Measurements from ENCODE around the gene TAOK2. TPM values are rescaled to one million over a fixed set of nuclear protein-coding genes. Genes with fewer than 3 reads are reported as not detected.
"Not testable (repeated sequence)": the region's sequence is repeated elsewhere in the genome, so short reads cannot be mapped to it uniquely, and the experiment has no call there.

The TAOK2 gene
- total and polyA plus RNA-seq, 2 donors from 2014 or later: 19.6 to 54.3 TPM

GRCh38 chr16:29925781-29926710 is 47.6 kb upstream of the TAOK2 start, which contains the start of gene KCTD13:
KCTD13 (minus strand) TSS chr16:29926226; CDS start chr16:29926033, 193 bp downstream.
- FAIRE-seq (no peak), DNase-seq (peak; percentile 94 to 96 (median 95))
- Histone ChIP-seq H3K27me3 (ENCODE audit: control insufficient read depth, insufficient read depth, low read length) (no peaks in the 10 kb centered on the region), H3K9me3 (ENCODE audit: control insufficient read depth in 2 of 3, insufficient read depth in 1 of 3, low read length in 3 of 3) (no peaks in the 10 kb centered on the region), H3K36me3 (ENCODE audit: control insufficient read depth in 2 of 3, insufficient read depth in 3 of 3, low read length in 3 of 3) (peaks cover 0 to 5% (median 0%) of the 10 kb centered on the region in 3 donors), H3K4me3 (ENCODE audit: low read length in 3 of 3) (peak within 1 kb of the TSS; percentile 68 to 82 (median 82)), H3K27ac (ENCODE audit: low read depth in 2 of 2, low read length in 2 of 2) (peak within 1 kb of the TSS; percentile 64 to 84), H3K9ac (ENCODE audit: low read length in 3 of 3) (peak within 1 kb of the TSS; percentile 68 to 86 (median 69)), H3K4me1 (ENCODE audit: control insufficient read depth in 2 of 3, insufficient read depth in 2 of 3, low read depth in 1 of 3, low read length in 3 of 3) (peaks cover 4 to 14% (median 6%) of the 10 kb centered on the region in 3 donors)
- TF ChIP-seq CTCF (IDR thresholded peaks at IDR 0.05; ENCODE audit: borderline replicate concordance, extremely low read depth, insufficient read depth): no peak
- intact Hi-C loops (cut with DNase I): no loop called here

- intact Hi-C loops (cut with DNase I): no loop called here
- FAIRE-seq: no peak
These were observed 47.0 kb upstream of the TAOK2 start for GRCh38 chr16:29926711-29927052.

GRCh38 chr16:29927070-29927905 is 46.4 kb upstream of the TAOK2 start:
- Histone ChIP-seq H3K9ac (ENCODE audit: low read length in 3 of 3) (peak overlapping the region; percentile 63 to 86 (median 68)), H3K36me3 (ENCODE audit: control insufficient read depth in 2 of 3, insufficient read depth in 3 of 3, low read length in 3 of 3) (peaks cover 0 to 3% (median 0%) of the 10 kb centered on the region in 3 donors), H3K4me1 (ENCODE audit: control insufficient read depth in 2 of 3, insufficient read depth in 2 of 3, low read depth in 1 of 3, low read length in 3 of 3) (peaks cover 4 to 14% (median 6%) of the 10 kb centered on the region in 3 donors), H3K27ac (ENCODE audit: low read depth in 2 of 2, low read length in 2 of 2) (peak overlapping the region in 1 of 2 donors; percentile 64), H3K27me3 (ENCODE audit: control insufficient read depth, insufficient read depth, low read length) (no peaks in the 10 kb centered on the region), H3K4me3 (ENCODE audit: low read length in 3 of 3) (peak overlapping the region; percentile 68 to 82 (median 78)), H3K9me3 (ENCODE audit: control insufficient read depth in 2 of 3, insufficient read depth in 1 of 3, low read length in 3 of 3) (no peaks in the 10 kb centered on the region)
- no peak for TF ChIP-seq CTCF (IDR thresholded peaks at IDR 0.05; ENCODE audit: borderline replicate concordance, extremely low read depth, insufficient read depth)
- intact Hi-C loops (cut with DNase I): no loop called here
- DNase-seq (no peak), FAIRE-seq (no peak)

More at GRCh38 chr16:29926711-29927052, 47.0 kb upstream of the TAOK2 start:
- TF ChIP-seq CTCF (IDR thresholded peaks at IDR 0.05; ENCODE audit: borderline replicate concordance, extremely low read depth, insufficient read depth): no peak
- Histone ChIP-seq H3K4me3 (ENCODE audit: low read length in 3 of 3) (peak overlapping the region; percentile 68 to 82 (median 78)), H3K9me3 (ENCODE audit: control insufficient read depth in 2 of 3, insufficient read depth in 1 of 3, low read length in 3 of 3) (no peaks in the 10 kb centered on the region), H3K27ac (ENCODE audit: low read depth in 2 of 2, low read length in 2 of 2) (peak overlapping the region; percentile 64 to 84), H3K9ac (ENCODE audit: low read length in 3 of 3) (peak overlapping the region; percentile 63 to 86 (median 68)), H3K36me3 (ENCODE audit: control insufficient read depth in 2 of 3, insufficient read depth in 3 of 3, low read length in 3 of 3) (peaks cover 0 to 3% (median 0%) of the 10 kb centered on the region in 3 donors), H3K4me1 (ENCODE audit: control insufficient read depth in 2 of 3, insufficient read depth in 2 of 3, low read depth in 1 of 3, low read length in 3 of 3) (peaks cover 4 to 14% (median 6%) of the 10 kb centered on the region in 3 donors), H3K27me3 (ENCODE audit: control insufficient read depth, insufficient read depth, low read length) (no peaks in the 10 kb centered on the region)
- peak in 2 of 5 donors; percentile 47 to 61 for DNase-seq

- intact Hi-C loops (cut with DNase I); H3K9ac ChIP-seq (ENCODE audit: low read length in 3 of 3); H3K4me3 ChIP-seq (ENCODE audit: low read length in 3 of 3); H3K4me1 ChIP-seq (ENCODE audit: control insufficient read depth in 2 of 3, insufficient read depth in 2 of 3, low read depth in 1 of 3, low read length in 3 of 3); H3K9me3 ChIP-seq (ENCODE audit: control insufficient read depth in 2 of 3, insufficient read depth in 1 of 3, low read length in 3 of 3); FAIRE-seq; H3K27me3 ChIP-seq (ENCODE audit: control insufficient read depth, insufficient read depth, low read length); H3K27ac ChIP-seq (ENCODE audit: low read depth in 2 of 2, low read length in 2 of 2); H3K36me3 ChIP-seq (ENCODE audit: control insufficient read depth in 2 of 3, insufficient read depth in 3 of 3, low read length in 3 of 3); DNase-seq: not testable (repeated sequence)
These were observed 41.9 kb upstream of the TAOK2 start for GRCh38 chr16:29931750-29932149.
